Osteoblast (primary cell): Measurements from ENCODE around the gene RNF19B. TPM values are rescaled to one million over a fixed set of nuclear protein-coding genes. Genes with fewer than 3 reads are reported as not detected.

Experiments
- DNase-seq: peaks from one replicate; pipeline ENCODE4 v3.0.0; 2011; ENCODE audit warnings: low spot score, mixed read lengths; ENCODE audit not compliant: insufficient read length; ENCODE audit errors: missing footprints
- H2AFZ ChIP-seq: 2 replicates; pipeline ENCODE4 v1.6.0; 2011; ENCODE audit warnings: mild to moderate bottlenecking, low read length
- H3K27ac ChIP-seq: 2 replicates; pipeline ENCODE4 v1.5.1; 2011; ENCODE audit warnings: mild to moderate bottlenecking, low read depth, low read length, moderate library complexity
- H3K27me3 ChIP-seq: 2 replicates; pipeline ENCODE4 v1.6.0; 2012; ENCODE audit warnings: mild to moderate bottlenecking, control low read depth, inconsistent platforms, low read length, moderate library complexity; ENCODE audit not compliant: insufficient read depth
- H3K36me3 ChIP-seq: 2 replicates; pipeline ENCODE4 v1.5.1; 2011; ENCODE audit warnings: mild to moderate bottlenecking, low read length, control low read depth, moderate library complexity; ENCODE audit not compliant: insufficient read depth
- H3K4me1 ChIP-seq: 2 replicates; pipeline ENCODE4 v1.5.1; 2011; ENCODE audit warnings: mild to moderate bottlenecking, low read length, control low read depth, moderate library complexity; ENCODE audit not compliant: insufficient read depth
- H3K4me2 ChIP-seq: 2 replicates; pipeline ENCODE4 v1.6.0; 2011; ENCODE audit warnings: mild to moderate bottlenecking, low read length; ENCODE audit not compliant: insufficient read depth
- H3K4me3 ChIP-seq: fragments of 200-600 bp; sonication (generic); 3 replicates; pipeline ENCODE4 v1.5.1; 2012; ENCODE audit warnings: mild to moderate bottlenecking, low read length, inconsistent platforms; ENCODE audit not compliant: insufficient read depth
- H3K79me2 ChIP-seq: 2 replicates; pipeline ENCODE4 v1.6.0; 2012; ENCODE audit warnings: mild to moderate bottlenecking, low read length, control low read depth, inconsistent platforms; ENCODE audit not compliant: insufficient read depth
- H3K9me3 ChIP-seq: 2 replicates; pipeline ENCODE4 v1.5.1; 2011; ENCODE audit warnings: low read depth, low read length, control low read depth
- H4K20me1 ChIP-seq: 2 replicates; pipeline ENCODE4 v1.6.0; 2012; ENCODE audit warnings: mild to moderate bottlenecking, low read length, control low read depth; ENCODE audit not compliant: insufficient read depth
- total RNA-seq: library from RNA; depleted of rRNA; stranded (reverse); fragments of >200 nt; gene quantifications from 2 replicates; pipeline ENCODE4 v1.2.3, GENCODE V29; 2012
- TF ChIP-seq, protein P1 (sequence below): IDR thresholded peaks from 2 replicates; pipeline ENCODE4 v1.5.1; 2011; ENCODE audit warnings: mild to moderate bottlenecking, low read depth, low read length, moderate library complexity; ENCODE audit errors: extremely low read depth

RNF19B gene
- total RNA-seq, 1 donor, result 14.5 TPM

DNA sequence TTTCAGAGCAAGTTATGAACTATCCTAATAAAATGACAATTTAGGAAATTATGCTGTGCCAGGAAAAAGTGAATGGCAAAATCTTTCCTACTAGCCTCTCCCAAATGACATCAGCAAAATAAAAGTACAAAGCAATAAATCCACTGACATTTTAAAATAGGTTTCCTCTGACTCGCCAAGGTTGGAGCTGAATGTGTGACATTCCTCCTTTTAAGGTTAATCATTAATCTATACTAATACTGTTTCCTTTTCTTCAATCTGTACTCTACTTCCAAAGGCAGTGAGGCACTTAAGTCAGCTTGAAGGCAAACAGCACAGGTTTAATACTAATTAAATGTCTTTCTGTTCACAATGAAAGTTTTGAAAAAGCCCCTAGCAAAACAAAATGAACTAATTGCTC is 15.7 kb downstream of the RNF19B start:
- H3K79me2 ChIP-seq, result peaks cover 20% of the 10 kb centered on the region
- DNase-seq, result no peak
- no peak overlapping the region for H3K4me2 ChIP-seq
- TF ChIP-seq, protein P1, sequence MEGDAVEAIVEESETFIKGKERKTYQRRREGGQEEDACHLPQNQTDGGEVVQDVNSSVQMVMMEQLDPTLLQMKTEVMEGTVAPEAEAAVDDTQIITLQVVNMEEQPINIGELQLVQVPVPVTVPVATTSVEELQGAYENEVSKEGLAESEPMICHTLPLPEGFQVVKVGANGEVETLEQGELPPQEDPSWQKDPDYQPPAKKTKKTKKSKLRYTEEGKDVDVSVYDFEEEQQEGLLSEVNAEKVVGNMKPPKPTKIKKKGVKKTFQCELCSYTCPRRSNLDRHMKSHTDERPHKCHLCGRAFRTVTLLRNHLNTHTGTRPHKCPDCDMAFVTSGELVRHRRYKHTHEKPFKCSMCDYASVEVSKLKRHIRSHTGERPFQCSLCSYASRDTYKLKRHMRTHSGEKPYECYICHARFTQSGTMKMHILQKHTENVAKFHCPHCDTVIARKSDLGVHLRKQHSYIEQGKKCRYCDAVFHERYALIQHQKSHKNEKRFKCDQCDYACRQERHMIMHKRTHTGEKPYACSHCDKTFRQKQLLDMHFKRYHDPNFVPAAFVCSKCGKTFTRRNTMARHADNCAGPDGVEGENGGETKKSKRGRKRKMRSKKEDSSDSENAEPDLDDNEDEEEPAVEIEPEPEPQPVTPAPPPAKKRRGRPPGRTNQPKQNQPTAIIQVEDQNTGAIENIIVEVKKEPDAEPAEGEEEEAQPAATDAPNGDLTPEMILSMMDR, result no peak
- no peaks in the 10 kb centered on the region for H3K9me3 ChIP-seq
- H3K4me1 ChIP-seq, result peaks cover 12% of the 10 kb centered on the region
- no peak overlapping the region for H3K27ac ChIP-seq
- peaks cover 8% of the 10 kb centered on the region for H4K20me1 ChIP-seq
- H3K27me3 ChIP-seq, result no peaks in the 10 kb centered on the region
- no peak overlapping the region for H3K4me3 ChIP-seq
- peaks cover 25% of the 10 kb centered on the region for H3K36me3 ChIP-seq
- H2AFZ ChIP-seq, result no peak overlapping the region

DNA sequence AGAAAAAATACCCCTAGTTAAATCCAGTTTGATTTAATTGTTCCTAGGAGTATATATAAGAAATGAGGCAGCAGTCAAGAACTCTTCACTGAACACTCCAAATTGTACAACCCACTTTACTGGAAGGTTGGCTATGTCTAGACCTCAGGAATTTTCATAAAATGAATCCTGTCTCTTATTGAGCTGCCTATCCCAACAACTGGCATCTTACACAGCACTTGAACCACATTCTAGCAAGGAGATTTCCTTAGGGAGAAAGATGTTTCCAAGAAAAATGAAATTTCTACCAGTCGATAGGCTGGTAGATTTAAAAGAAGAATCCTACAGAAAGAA is 16.3 kb downstream of the RNF19B start:
- no peak overlapping the region for H3K4me2 ChIP-seq
- H3K4me3 ChIP-seq, result no peak overlapping the region
- peaks cover 8% of the 10 kb centered on the region for H4K20me1 ChIP-seq
- H3K9me3 ChIP-seq, result no peaks in the 10 kb centered on the region
- TF ChIP-seq, protein P1, result no peak
- no peaks in the 10 kb centered on the region for H3K27me3 ChIP-seq
- DNase-seq, result no peak
- peaks cover 9% of the 10 kb centered on the region for H3K4me1 ChIP-seq
- H2AFZ ChIP-seq, result no peak overlapping the region
- peaks cover 20% of the 10 kb centered on the region for H3K79me2 ChIP-seq
- no peak overlapping the region for H3K27ac ChIP-seq
- peaks cover 30% of the 10 kb centered on the region for H3K36me3 ChIP-seq

DNA sequence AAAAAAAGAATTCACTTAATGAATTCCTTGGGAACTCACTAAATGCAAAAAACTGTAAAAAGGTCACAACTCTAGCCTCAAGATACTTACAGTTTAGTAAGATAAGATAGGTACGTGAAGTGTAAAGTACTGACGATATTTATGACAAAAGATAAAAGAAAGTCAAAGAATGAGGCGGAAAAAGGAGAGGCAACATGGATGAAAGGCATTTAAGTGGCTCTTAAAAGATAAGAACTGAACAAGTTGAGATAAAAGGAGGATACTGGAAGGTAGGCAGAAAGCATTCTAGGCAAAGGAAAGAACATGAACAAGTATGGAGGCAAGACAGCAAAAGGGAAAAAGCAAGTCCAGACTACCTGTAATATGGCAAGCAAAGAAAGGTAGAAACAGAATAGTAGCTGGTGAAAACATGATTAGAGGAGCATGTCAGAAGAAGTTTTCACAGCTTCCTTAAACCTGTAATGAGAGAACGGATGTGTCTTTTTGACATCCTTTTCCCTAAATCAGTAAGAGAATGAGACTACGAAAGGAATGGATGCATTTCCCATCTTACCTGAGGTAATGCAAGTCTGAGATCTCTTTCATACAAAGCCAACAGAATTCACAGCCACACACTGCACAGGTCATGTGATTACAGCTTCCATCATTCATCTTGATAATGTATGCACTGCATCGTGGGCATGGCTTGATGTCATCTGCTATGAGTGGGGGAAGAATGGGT is 16.8 kb downstream of the RNF19B start:
- Histone ChIP-seq H3K36me3 (peaks cover 34% of the 10 kb centered on the region), H4K20me1 (peaks cover 3% of the 10 kb centered on the region), H3K4me2 (no peak overlapping the region), H3K79me2 (peaks cover 15% of the 10 kb centered on the region), H3K4me1 (peaks cover 6% of the 10 kb centered on the region), H2AFZ (no peak overlapping the region), H3K27me3 (no peaks in the 10 kb centered on the region), H3K9me3 (no peaks in the 10 kb centered on the region), H3K27ac (no peak overlapping the region), H3K4me3 (no peak overlapping the region)
- TF ChIP-seq, protein P1, result no peak
- DNase-seq, result no peak

DNA sequence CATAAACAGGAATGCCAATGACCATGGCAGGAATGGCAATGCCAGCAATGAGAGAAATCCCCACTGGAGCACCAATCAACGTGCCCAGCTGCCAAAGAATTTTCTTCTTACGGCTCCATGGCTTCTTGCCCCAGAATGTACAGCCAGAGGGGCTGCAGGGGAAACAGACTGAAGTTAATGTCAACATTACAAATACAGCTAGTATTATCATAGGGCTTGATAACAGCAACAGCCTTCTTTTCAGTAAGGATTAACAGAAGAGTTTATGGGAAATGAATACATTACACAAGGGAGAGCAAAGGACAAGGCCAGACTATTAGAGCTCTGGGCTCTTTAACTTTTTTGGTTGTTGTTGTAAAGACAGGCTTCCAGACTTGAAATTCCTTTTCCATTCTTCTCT is 18.2 kb downstream of the RNF19B start:
- Histone ChIP-seq H3K4me1 (peaks cover 6% of the 10 kb centered on the region), H4K20me1 (peaks cover 3% of the 10 kb centered on the region), H3K27ac (no peak overlapping the region), H3K4me3 (no peak overlapping the region), H3K9me3 (no peaks in the 10 kb centered on the region), H3K4me2 (no peak overlapping the region), H3K79me2 (peaks cover 12% of the 10 kb centered on the region), H3K36me3 (peaks cover 39% of the 10 kb centered on the region), H3K27me3 (no peaks in the 10 kb centered on the region), H2AFZ (no peak overlapping the region)
- TF ChIP-seq, protein P1, result no peak
- no peak for DNase-seq
